PC-3 (cell line): ENCODE data around the gene USH2A.

Experiments used
- CTCF ChIP-seq: fragments of 300-600 bp; sonication (generic); conservative IDR thresholded peaks from 2 replicates; pipeline ENCODE4 v1.5.1; 2017; ENCODE audit warnings: antibody characterized with exemption, low read depth, mild to moderate bottlenecking, low read length
- EZH2 ChIP-seq: fragments of 300-600 bp; sonication (generic); IDR thresholded peaks from one replicate; pipeline ENCODE4 v1.6.1; 2017; ENCODE audit warnings: antibody characterized with exemption, mild to moderate bottlenecking, low read length; ENCODE audit not compliant: unreplicated experiment
- EZH2phosphoT487 ChIP-seq: fragments of 300-600 bp; sonication (generic); IDR thresholded peaks from 2 replicates; pipeline ENCODE4 v1.6.1; 2018; ENCODE audit warnings: mild to moderate bottlenecking, antibody characterized with exemption, low read length, borderline replicate concordance

- TF ChIP-seq CTCF (no peak), EZH2 (no peak), EZH2phosphoT487 (no peak)
Observed at GRCh38 chr1:215612391-215612790, 810.9 kb downstream of the USH2A start.
